KG1 (cell line): ENCODE measurements around the gene PARL.
"Not testable (repeated sequence)": the region's sequence is repeated elsewhere in the genome, so short reads cannot be mapped to it uniquely, and the experiment has no call there.

Experiments
- DNase-seq: peaks from one replicate; lab custom pipeline; 2025; lab: John Stamatoyannopoulos, UW

The PARL gene

DNA sequence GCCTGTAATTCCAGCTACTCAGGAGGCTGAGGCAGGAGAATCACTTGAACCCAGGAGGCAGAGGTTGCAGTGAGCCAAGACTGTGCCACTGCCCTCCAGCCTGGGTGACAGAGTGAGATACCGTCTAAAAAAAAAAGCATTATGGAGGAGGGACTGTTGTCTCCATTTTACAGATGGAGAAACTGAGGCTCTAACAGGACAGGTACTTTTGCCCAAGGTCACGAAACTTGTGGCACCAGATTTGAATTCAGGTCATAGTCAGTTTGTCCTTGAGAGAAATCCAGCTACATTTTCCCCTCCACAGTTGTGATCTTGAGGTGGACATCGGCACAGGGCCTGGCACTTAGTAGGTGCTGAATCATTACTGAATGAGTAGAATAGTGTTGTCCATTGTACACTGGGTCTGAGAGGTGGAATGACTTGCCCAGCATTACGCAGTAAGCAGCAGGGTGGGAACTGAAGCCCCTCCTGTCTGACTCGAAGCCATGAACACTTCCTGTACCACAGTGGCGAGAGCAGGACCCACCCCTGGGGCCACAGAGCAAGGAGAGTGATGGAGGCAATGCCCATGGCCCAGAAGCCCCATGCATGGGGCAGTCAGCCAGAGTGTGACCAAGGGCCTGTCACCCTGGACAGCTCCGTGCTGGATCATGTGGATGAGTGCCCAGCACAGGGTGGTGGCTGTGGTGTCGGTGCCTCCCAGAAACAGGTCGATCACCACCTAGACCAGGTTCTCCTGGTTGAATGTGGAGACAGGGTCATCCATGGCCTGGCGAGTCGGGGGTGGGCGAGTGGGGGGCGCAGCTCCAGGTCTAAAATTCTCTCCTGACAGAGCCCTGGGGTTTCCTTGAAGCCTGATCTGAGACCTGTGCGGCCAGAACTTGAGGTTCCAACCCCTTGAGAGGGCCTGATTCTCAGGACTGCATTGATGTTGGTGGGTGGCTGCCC is 20.4 kb upstream of the PARL start:
- no peak for DNase-seq

DNA sequence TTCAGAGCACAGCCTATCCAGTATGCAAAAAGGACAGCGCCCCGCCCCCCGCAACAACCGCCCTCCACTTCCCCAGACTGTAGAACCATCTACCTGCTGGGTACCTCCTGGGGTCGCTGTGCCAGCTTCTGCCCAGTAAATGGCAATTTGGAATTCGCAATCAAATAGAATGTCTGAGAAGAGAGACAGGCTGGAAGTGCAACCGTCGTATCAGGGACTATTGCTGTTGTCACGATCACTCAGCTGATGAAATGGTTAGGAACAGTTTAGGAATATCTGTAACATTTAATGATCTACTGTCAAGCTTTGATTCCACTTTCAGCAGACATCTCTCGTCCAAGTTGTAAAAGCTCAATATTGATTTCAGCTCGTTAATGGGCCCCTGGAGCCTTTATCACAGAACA is 13.3 kb upstream of the PARL start:
- DNase-seq, result no peak

DNA sequence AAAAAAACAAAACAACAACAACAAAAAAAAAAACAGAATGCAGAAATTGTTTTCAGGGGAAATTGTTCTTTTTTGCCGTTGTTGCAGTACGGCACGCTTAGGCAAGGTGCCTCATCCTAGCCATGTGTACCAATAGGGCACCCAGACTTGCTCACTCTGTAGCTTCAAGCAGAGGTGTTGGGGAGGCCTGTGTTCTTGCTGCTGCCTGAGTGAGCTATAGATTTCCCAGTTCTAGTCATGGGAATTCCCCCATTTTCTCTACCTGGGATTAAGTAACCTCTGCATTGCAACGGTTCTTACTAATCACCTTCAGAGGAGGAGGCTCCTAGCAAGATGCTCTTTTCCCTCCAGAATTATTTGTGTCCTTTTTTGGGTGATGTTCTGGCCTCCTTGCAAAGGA is 12.9 kb upstream of the PARL start:
- DNase-seq, result no peak

DNA sequence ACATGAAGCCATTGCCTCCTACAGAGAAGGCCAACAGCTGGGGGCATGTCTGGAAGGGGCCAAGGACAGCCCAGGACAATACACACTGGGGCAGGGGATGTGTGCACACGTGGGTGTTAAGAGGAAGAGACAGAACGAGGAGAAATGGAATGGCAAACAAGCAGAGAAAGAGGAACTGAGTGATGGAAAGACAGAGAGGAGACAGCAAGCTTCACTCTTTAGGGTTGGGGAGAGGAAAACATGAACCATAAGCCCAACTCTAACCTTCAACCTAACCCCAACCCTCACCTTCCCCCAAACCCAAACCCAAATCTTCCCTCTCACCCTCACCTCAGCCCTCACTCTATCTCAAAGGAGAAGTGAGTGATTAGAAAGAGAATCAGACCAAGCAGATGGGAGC is 11.9 kb upstream of the PARL start:
- DNase-seq, result no peak

DNA sequence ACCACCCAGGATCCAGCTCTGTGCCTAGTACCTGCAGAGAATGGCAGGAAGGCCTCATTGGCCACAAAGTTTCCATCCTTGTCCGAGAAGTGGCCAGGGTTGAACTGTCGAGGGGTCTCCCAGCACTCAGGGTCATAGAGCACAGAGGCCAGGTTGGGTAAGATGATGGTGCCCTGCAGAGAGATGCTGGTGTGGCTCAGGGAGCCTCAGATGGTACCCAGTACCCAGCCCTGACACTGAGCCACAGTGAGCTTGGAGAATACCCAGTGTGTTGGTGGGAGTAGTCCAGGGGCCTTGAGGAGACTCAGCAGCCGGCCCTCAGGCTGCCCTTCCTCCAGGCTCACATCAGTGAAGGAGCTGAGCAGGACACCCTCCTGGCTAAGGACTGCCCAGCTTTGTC is 11.5 kb upstream of the PARL start:
- no peak for DNase-seq

DNA sequence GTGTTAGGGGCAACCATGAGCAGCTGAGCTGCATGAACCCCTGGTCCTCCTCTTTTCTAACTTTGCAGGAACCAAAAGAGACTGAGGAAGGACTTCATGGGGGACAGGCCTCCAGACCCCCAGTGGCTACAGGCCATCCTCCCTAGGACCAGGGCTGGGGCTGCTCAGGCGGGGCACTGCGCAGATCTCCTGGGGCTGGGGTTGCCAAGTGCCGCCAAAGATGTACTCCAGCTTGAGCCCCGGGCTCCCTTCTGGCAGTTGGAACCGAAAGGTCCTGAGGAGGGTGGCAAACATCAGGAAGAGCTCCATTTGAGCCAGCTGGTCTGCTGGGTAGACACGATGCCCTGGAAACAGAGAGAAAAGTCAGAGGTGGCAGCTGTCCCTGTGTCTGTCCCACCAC is 11.1 kb upstream of the PARL start:
- DNase-seq, result no peak

DNA sequence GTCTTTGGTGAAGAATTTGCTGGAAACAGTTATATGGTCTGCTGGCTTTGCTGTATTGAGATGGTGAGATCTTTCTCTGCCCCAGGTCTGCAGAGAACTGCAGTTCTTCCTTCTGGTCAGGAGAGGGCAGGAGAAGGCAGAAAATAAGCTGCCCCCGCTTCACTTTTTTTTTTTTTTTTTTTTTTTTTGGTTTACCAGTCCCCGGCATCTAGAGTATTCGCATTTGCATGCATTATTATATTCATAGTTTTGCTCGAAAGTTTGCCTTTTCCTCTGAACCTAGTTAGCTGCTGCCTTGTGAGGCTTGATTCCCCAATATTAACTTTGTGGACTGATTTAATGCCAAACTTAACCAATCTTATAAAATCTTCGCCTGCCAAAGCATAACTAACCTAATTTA is 10.6 kb upstream of the PARL start:
- peak; percentile 24 for DNase-seq

DNA sequence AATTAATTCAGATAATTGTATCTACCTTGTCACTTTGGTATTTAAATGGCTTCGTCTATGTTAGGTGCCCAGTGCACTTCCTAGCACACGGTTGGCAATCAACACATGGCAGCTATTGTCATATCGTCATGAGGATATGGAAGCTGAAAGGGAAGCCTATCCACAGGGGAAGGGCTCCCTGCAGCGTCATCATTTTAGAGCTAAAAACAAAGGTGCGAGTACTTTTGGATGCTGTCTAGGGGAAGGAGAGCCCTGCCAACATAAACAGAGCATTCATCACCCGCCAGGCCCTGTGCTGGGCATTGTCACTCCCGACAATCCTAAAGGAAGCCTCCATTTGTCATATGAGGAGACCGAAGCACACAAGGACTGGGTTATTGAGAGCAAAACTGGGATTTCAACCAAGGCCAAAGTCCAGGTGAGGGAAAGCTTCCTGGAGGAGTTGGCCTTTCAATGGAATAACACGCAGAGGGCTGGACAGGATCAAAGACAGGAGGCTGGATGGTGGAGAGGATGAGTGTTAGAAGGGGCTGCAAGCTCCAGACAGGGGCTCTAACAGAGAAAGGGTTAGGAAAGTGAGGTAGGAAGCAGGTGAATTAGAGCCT is 8.0 kb upstream of the PARL start:
- DNase-seq, result no peak

DNA sequence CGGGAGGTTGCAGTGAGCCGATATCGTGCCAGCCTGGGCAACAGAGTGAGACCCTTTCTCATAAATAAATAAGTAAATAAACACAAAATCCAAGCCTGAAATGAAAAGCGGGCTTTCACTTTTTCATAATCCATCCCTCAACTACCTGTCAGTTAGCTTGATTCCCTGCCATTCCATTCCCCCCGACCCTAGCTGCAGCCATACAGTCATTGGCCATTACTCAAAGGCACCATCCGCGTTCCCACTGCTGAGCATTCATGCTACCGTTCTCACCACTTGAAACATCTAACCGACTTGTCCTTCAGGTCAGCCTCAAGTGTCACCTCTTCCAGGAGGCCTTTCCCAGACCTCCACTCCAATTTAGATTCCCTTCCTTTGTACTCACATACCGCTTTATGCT is 1.1 kb upstream of the PARL start:
- no peak for DNase-seq

DNA sequence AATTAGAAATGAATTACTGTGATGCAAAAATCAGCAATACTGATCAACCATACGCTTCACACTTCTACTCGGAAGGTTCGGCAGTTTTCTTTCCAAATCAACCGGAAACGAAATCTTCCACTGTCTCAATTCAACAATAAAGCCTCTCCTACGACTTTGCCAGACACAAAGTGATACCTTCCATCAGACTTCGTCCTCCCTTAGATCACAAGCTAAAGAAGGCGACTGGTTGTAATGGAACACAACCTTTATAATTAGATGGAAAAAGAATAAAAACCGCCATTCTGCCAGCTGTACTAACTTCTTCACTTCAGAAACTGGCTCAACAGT is 618 bp downstream of the PARL start:
- no peak for DNase-seq

DNA sequence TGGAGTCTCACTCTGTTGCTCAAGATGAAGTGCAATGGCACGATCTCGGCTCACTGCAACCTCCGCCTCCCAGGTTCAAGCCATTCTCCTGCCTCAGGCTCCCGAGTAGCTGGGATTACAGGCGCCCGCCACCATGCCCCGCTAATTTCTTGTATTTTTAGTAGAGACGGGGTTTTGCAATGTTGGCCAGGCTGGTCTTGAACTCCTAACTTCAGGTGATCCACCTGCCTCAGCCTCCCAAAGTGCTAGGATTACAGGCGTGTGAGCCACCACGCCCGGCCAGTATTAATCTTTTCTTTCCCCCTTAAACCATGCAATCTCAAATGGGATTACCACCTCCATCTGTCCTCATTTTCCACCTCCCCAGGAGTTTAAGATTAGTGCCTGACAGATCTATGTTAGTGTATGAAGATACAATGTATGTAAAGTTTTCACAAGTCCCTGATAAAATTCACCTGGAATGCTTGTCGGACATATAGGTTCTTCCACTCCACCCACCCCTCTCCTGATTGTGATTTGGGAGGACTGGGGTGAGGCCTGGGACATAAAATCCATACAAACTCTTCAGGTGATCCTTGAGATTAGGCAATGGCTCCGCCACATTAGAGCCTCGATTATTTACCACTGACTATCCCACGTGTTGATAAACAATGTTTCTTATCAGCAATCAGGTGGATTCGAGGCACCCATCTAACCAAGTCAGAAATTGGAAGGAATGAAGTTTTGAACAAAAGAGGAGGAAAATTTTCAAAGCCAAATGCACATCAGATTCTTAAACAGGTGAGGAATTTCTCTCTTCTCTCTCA is 1.2 kb downstream of the PARL start:
- no peak for DNase-seq

DNA sequence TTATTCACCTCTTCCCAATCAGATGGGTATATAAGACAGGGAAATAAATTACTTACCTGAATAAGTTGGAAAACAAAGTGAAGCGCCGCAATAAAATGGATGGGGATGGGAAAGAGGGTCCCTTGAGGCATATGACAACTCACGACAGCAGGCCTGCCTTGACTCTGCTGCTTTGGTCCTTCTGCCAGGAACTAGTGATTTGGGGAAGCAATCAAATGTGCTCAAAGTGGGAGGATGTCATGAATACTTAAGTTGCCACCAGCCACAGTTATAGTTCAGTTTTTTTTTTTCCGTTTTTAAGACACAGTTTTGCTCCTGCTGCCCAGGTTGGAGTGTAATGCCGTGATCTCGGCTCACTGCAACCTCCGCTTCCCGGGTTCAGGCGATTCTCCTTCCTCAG is 4.6 kb downstream of the PARL start:
- DNase-seq, result no peak

DNA sequence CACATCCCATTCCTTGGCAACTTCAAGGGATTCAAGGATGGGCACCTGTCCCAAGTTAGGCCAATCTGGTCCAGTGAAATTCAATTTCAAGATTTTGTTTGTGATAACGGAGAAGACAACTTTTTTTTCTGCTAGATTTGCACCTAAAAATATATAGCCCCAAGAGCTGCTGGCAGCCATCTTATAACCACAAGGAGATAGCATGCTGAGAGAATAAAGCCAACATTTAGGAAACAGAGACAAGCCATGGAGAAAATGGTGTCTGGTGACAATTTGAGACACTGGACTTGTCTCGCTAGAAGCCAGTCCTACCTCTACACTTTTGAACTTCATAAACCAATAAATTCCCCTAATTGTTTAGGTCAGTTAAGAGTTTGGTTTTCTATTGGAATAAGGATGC is 5.4 kb downstream of the PARL start:
- DNase-seq, result no peak

DNA sequence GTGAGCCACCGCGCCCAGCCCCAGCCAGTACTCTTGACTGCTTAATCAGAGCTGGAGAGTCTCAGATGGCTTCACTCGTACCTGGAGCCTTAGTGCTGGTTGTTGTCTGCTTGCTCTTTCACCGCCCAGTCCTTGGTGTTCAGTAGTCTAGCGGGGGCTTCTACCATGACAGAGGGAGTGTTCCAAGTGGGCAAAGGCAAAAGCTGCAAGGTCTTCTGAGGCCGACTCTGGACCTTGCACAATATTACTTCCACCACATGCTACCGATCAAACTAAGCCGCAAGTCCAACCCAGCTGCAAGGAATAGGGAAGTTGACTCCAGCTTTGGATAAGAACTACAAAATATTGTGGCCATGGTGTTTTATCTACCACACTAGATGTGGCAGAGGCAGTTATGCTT is 6.6 kb downstream of the PARL start:
- DNase-seq, result no peak

DNA sequence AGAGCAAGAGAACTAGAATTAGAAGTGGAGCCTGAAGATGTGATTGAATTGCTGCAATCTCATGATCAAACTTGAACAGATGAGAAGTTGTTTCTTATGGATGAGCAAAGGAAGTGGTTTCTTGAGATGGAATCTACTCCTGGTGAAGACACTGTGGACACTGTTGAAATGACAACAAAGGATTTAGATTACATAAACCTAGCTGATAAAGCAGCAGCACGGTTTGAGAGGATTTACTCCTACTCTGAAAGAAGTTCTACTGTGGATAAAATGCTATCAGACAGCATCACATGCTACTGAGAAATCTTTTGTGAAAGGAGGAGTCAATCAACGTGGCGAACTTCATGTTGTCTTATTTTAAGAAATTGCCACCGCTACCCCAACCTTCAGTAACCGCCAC is 7.5 kb downstream of the PARL start:
- DNase-seq, result not testable (repeated sequence)

DNA sequence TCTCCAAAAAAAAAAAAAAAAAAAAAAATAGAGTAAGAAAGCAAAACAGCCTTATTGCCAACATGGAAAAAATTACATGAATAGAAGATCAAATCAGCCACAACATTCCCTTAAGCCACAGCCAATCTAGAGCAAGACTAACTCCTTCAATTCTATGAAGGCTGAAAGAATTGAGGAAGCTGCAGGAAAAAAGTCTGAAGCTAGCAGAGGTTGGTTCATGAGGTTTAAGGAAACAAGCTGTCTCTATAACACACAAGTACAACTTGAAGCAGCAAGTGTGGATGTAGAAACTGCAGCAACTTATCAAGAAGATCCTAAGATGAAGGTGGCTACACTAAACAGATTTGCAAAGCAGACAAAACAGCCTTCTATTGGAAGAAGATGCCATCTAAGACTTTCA is 9.3 kb downstream of the PARL start:
- DNase-seq, result no peak

DNA sequence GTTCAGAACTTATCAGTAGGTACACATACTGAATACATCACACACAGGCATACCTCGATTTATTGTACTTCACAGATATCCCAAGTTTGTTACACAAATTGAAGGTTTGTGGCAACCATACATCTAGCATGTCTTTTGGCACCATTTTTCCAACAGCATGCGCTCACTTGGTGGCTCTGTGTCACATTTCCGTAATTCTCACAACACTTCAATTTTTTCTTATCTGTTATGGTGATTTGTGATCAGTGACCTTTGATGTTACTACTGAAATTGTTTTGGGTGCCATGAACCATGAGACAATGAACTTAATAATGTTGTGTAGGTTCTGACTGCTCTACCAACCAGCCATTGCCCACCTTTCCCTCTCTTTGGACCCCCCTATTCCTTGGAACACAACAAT is 10.8 kb downstream of the PARL start:
- DNase-seq, result no peak

DNA sequence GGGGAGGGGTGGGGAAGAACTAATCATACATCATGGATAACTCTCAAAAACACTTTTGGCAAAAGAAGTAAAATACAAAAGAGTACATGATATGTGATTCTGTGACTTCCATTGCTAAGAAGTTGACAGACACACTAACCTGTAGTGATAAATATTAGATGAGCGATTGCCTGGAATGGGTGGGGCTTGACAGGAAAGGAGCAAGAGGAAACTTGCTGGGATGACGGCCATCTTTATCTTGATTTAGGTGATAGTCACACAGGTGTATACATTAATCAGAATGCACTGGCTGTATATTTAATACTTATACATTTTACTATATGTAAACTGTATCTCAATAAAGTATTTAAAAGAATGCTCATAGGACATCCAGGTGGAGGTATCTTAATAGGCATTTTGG is 13.1 kb downstream of the PARL start:
- no peak for DNase-seq

DNA sequence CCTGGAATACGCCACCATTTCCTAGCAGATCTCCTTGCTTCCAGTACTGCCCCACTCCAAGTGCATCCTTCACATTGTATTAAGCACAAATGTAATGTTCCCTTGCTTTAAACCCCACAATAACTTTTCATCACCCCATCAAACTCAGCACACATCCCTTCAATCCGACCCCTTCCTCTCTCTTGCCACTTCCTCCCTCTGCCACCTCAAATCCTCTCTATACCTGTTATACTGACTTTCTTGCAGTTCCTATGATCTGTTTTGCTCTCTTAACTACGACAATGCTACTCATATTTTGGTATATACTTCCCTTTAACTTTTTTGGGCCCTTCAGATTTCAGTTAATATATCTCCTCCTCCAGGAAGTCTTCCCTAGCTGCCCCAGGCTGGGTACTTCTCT is 14.1 kb downstream of the PARL start:
- DNase-seq, result no peak

DNA sequence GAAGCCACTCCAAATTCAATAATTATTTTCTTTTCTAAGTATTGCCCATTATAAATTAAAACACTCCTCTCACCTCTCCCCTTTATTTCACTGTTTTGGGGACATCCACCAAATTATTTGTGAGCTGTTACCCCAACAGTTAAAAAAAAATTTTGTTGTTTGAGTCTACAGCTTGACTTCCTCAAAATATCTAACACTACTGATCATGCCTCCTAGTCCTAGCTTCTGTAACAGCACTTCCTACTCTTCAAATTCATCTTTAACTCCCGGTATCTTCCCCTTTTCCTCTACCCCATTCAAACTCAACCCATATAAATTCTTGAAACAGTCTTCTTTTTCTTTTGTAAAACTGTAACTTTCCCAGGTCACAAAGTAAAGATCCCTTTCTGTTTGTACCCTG is 15.9 kb downstream of the PARL start:
- DNase-seq, result no peak

DNA sequence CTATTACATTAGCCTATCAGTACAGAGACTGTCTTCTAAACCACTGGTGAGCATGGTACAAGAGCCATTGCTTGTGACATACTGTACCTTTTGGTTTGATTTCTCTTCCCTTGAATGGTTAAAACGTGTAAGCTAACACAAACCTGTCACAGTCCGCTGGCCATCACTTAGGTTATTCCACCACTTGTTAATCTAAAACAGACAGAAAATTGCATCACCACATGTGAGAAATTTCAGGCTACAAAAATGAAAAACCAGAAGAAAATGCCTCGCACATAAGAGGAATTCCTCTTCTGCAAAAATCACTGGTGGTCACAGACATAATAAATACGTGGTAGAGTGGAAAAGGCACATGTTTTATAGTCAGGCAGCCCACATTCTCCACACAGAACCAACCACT is 22.1 kb downstream of the PARL start:
- no peak for DNase-seq

DNA sequence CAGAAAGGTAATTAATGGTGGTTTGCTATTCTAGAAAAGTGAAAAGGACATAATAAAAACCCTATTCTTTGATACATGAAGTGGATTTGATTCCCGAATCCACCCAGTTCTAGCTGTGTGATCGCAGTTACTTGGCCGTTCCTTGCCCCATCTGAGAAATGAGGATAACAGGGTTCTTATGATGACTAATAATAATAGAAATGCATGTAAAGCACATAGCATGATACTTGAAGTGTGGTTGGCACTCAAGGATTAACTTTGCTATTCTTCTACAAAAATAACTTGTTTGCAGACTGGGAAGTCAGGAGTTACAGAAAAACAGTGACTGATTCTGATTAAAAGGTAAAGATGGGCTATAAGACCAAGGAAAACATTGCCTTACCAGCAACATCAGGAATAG is 26.8 kb downstream of the PARL start:
- no peak for DNase-seq
